GM19463 (cell line): ENCODE results near the gene CCER1.
"Not testable (repeated sequence)": the region's sequence is repeated elsewhere in the genome, so short reads cannot be mapped to it uniquely, and the experiment has no call there.

Experiments
- ATAC-seq: cut with Tn5 transposase; IDR thresholded peaks from one replicate; pipeline ENCODE4 v1.9.1; 2021; ENCODE audit warnings: mild to moderate bottlenecking, moderate library complexity; ENCODE audit not compliant: unreplicated experiment

Gene CCER1, protein sequence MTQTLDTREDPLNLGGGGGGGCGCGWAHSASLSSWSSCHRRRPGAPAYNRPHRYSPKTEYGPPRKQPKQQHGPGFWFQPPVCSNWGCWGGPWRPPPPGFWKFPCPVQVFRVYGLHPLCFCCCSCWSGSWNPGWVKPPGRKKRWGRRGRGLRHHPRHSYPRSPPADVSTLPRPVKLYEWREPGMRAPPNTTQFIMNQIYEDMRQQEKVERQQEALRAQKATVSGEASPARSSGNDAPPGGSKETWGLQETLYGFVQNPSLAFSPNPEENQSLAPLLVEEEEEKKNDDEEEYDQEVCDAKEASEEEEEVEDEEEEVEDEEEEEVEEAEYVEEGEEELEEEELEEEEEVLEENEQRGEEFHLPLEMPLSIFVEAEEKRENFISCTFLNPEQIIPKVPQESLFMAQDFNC

DNA sequence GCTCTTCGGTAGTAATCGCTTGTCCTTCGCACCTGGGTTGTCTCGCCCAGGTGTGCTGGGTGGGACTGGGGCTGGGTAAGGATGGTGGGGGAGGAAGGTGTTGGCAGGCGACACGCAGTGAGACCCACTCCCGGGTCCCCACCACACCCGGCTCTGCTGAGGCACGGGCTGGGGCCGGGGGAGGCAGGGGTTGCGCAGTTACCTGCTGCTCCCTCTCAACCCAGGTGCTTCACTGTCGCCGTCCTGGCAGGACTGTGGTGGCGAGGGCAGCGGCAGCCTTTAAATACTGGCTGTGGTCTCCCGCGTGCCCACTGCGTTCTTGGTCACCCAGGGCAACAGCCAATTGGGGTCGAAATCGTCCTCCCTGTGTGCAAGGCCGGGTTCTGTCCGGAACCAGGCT is at the start of gene CCER1:
Gene CCER1, minus strand, starts transcription at position 256 of the 400 bp plus-strand sequence. CDS start 434 bp downstream, outside the sequence.
- no peak for ATAC-seq

- no peak for ATAC-seq
These were observed 48.8 kb upstream of the CCER1 start for GRCh38 chr12:91003737-91004136.

DNA sequence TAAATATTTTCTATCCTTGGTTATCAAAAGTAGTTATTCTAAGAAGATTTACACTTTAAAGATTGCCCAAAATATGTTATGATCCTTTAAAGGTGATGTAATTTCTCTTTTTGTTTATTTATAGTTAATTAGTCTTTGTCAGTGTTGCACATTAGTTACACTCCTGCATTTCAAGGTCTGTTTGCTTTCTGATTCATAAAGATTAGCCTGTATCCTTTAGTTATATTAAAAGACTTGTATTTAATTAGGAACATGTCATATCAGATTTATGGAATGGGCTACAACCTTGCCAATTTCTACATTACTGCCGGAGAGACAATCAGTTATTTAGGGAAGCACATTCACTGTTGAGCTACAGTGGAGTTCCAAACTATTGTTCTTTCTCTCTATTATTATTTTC is 46.3 kb upstream of the CCER1 start:
- no peak for ATAC-seq

DNA sequence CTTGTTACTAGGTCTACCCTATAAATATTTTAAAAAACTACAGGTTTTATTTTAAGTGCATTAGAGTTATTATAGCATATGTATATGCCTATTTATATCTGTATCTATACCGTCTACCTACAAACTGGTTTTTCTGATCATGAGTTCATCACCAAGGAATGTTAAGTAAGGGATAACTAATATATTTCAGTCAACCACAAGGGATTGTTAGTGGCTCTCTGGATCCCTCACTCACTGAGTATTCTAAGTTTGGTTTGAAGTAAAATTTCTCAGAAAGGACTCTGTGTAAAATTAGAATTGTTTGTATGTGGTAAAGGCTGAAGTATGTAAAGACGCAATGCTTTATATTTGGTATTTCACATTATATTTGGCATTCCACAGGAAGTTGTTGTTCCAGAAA is 45.0 kb upstream of the CCER1 start:
- ATAC-seq = no peak

GRCh38 chr12:90999527-90999926 is 44.6 kb upstream of the CCER1 start:
- ATAC-seq = no peak

DNA sequence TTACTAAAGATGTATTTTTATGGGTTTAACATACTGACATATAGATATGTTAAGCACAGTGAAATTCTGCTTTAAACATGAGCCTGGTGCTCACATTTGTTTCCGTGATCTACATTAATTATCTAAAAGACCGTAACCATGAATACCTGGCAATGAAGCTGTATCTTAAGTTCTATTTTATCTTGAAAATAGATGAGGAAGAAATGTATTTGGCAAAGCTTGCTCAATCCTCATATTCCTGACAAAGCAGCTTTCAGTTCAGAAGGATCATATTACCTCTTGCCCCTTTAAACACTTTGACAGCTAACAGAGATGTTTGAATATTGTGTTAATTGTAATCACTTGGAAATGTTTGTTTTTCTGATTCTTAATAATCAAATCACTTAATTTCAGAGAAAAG is 40.0 kb upstream of the CCER1 start:
- no peak for ATAC-seq

- no peak for ATAC-seq
These were observed 37.0 kb upstream of the CCER1 start for GRCh38 chr12:90991952-90992465.

DNA sequence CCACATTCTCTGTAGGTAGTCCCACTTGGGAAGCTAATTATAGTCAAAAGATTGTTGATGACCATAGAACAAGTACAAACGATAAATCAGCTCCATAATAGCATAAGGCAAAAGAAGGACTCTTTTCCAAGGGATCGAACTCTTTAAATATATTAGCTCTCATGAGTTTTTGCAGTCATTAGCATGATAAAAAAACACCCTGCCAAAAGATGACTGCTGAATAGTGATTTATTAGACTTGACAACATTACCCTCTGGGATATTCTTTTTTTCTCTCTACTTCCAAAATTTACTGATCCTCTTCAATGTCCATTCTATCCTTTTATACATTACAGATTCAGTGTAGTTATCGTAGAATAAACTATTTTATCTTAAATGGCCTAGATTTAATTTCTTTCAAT is 35.6 kb upstream of the CCER1 start:
- ATAC-seq = no peak

GRCh38 chr12:90989686-90990111 is 34.7 kb upstream of the CCER1 start:
- no peak for ATAC-seq

GRCh38 chr12:90987520-90987919 is 32.5 kb upstream of the CCER1 start:
- no peak for ATAC-seq

DNA sequence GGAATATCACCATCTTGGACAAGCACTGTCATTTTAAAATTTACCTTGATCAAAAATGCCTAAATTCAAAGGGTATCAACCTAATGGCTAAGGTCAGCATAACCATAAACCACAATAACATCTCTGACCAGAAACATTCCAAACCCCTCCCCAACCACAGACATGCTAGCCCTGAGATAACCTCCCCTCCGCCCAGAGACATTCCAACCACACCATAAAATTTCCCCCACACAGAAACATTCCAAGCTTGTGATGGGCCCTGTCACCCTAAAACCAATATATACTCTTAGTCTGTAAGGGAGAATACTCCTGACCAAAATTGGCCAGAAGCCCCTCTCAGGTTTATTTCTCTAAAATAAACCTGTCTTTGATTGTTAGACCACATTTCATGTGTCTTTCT is 32.1 kb upstream of the CCER1 start:
- ATAC-seq = no peak

- not testable (repeated sequence) for ATAC-seq
These were observed 30.4 kb upstream of the CCER1 start for GRCh38 chr12:90985331-90985730.

GRCh38 chr12:90984114-90984513 is 29.1 kb upstream of the CCER1 start:
- ATAC-seq = no peak

DNA sequence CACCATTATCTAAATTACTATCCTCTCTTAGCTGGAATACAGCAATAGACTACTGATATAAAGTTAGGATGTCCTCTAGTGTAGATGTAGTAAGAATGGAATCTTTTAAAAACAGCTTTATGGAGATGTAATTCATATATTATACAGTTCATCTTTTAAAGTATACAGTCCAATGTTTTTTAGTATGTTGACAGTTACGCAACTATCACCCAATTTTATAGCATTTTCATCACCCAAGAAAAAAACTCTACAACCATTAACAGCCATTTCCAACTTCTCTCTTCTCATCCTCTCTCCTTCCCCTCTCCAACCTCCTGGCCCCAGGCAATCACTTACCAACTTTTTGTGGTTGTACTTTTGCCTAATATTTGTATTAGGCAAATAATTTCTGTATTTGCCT is 27.2 kb upstream of the CCER1 start:
- ATAC-seq = no peak

GRCh38 chr12:90979951-90980350 is 25.0 kb upstream of the CCER1 start:
- ATAC-seq = no peak

GRCh38 chr12:90979019-90979418 is 24.0 kb upstream of the CCER1 start:
- ATAC-seq = no peak

- peak; percentile 81 for ATAC-seq
These were observed 23.3 kb upstream of the CCER1 start for GRCh38 chr12:90978117-90978770.

GRCh38 chr12:90977224-90977623 is 22.2 kb upstream of the CCER1 start:
- no peak for ATAC-seq

DNA sequence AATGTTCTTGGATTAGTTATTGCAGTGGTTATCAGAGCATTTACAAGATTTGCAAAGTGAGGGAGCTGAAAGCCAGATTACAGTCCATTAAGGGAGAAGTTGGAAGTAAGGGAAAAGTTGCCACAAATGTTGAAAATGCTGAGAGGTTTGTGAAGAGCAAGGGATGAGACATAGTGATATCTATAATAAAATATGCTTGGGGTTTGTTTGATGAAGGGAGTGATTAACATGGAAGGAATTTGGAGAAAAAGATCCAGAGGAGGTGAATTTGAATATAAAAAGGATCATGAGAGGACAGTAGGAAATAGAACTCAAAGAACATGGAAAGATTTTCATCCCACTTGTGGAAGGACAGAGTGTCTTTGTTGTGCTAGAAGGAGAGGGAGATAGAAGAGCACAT is 19.3 kb upstream of the CCER1 start:
- ATAC-seq = no peak

DNA sequence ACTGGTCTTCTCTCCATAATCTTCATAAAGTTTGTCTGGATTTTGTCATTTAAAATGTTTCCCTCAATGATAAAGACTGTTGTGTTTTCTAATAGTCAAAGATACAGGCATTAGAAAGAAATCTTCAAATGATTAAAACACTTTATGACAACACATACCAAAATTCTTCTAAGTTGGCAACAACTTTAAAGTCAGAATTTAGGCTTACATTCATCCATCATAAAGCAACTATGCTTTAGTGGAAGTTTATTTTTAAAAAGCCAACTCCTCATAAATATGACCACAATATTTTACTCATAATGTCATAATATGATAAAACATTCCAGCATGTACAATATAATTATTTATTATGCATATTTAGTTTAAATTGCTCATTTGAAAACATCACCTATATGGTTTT is 17.2 kb upstream of the CCER1 start:
- ATAC-seq = no peak

DNA sequence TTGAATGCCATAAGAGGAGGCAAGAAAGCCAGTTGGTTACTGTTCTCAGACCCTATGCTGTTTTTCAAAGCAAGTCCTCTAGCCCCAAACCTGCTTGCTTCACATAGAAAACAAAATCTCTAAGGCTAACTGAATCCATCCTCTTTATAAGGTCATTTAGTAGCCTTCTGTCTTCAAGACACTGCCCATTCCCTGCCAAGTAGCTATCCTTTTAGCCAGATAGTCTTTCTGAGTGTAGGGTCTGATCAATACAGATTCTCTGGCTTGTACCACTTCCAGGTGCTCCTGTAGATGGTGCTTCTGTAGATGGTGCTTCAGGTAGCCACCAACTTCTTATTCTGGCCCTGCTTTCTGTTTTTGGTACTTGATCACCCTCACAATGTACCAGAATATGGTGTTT is 15.9 kb upstream of the CCER1 start:
- ATAC-seq = no peak

GRCh38 chr12:90970471-90970870 is 15.5 kb upstream of the CCER1 start:
- ATAC-seq = no peak
